NT2/D1 (cell line): Measurements from ENCODE around the gene KRTAP4-6.
"Not testable (repeated sequence)": the region's sequence is repeated elsewhere in the genome, so short reads cannot be mapped to it uniquely, and the experiment has no call there.

Source experiments
- DNase-seq: peaks from one replicate; pipeline ENCODE4 v3.0.0-alpha.2; 2011; ENCODE audit warnings: low read depth, low spot score
- H3K27me3 ChIP-seq: 2 replicates; pipeline ENCODE4 v1.6.0; 2011; ENCODE audit warnings: mild to moderate bottlenecking; ENCODE audit not compliant: insufficient read length, insufficient read depth
- H3K36me3 ChIP-seq: 2 replicates; pipeline ENCODE4 v1.6.1; 2011; ENCODE audit warnings: mild to moderate bottlenecking, low read length, mixed read lengths; ENCODE audit not compliant: insufficient read depth, insufficient read length
- H3K4me1 ChIP-seq: 2 replicates; pipeline ENCODE4 v1.5.1; 2011; ENCODE audit not compliant: insufficient read depth, insufficient read length
- H3K4me3 ChIP-seq: 2 replicates; pipeline ENCODE4 v1.5.1; 2011; ENCODE audit warnings: low read depth; ENCODE audit not compliant: insufficient read length
- H3K9ac ChIP-seq: 2 replicates; pipeline ENCODE4 v1.6.0; 2011; ENCODE audit warnings: low read depth; ENCODE audit not compliant: insufficient read length
- H3K9me3 ChIP-seq: 2 replicates; pipeline ENCODE4 v1.5.1; 2011; ENCODE audit warnings: mild to moderate bottlenecking, low read length; ENCODE audit not compliant: insufficient read depth
- SUZ12 ChIP-seq: IDR thresholded peaks from 2 replicates; pipeline ENCODE4 v1.6.1; 2011; ENCODE audit not compliant: insufficient read length, insufficient read depth; ENCODE audit errors: extremely low read depth
- YY1 ChIP-seq: IDR thresholded peaks from 2 replicates; pipeline ENCODE4 v1.6.1; 2011; ENCODE audit not compliant: insufficient read length, insufficient read depth
- ZNF274 ChIP-seq: IDR thresholded peaks from 2 replicates; pipeline ENCODE4 v1.6.1; 2011; ENCODE audit warnings: mild to moderate bottlenecking, low read depth, low read length

Gene KRTAP4-6

DNA sequence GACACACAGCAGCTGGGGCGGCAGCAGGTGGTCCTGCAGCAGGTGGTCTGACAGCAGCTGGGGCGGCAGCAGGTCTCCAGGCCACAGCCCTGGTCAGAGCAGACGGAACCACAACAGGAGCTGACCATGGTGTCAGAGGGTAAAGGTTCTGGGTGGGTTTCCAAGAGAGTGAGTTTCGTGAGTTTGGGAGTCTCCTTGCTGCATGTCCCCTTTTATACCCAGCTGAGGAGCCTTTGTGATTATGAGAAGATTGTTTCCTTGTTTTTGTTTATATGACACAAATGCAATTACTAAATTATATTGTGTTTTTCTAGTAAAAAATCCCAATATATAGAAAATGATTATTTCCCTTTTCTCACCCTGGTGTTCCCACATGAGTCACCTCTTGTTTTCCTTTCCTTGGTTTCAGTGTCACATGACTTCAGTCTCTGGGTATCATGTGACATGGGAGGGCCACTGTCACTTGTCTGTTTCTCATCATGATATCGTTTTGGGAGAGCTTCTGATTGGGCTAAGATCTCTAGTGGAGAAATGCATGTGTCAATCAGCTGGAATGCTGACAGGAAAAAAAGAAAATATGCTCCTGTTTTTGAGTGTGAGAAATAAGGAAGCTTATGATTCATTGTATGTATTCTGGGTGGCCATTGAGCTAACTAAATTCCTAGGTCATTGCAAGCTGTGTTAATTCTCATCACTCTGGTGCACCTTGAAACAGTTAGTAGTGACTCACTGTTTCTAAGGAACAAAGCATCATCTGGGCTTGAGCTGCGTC lies at the start of gene KRTAP4-6:
Gene KRTAP4-6, minus strand, starts transcription at position 185 of the 772 bp plus-strand sequence. Its CDS starts 57 bp downstream, at position 128.
- DNase-seq = no peak
- Histone ChIP-seq H3K9me3 (peaks cover 21% of the 10 kb centered on the region), H3K9ac (no peak within 1 kb of the TSS), H3K36me3 (no peaks in the 10 kb centered on the region), H3K4me3 (no peak within 1 kb of the TSS), H3K27me3 (no peaks in the 10 kb centered on the region), H3K4me1 (no peaks in the 10 kb centered on the region)
- TF ChIP-seq SUZ12 (no peak), YY1 (no peak), ZNF274 (no peak)

DNA sequence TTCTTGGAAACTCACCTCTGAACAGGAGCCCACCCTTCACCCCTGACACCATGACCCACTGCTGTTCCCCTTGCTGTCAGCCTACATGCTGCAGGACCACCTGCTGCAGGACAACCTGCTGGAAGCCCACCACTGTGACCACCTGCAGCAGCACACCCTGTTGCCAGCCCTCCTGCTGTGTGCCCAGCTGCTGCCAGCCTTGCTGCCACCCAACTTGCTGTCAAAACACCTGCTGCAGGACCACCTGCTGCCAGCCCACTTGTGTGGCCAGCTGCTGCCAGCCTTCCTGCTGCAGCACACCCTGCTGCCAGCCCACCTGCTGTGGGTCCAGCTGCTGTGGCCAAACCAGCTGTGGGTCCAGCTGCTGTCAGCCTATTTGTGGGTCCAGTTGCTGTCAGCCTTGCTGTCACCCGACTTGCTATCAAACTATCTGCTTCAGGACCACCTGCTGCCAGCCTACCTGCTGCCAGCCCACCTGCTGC lies 49.5 kb upstream of the KRTAP4-6 start, which contains the start of gene KRTAP9-1:
Gene KRTAP9-1, plus strand, starts transcription at position 51 of the 482 bp plus-strand sequence. Its CDS starts 0 bp downstream, at position 51.
- H3K4me3 ChIP-seq, H3K4me1 ChIP-seq, DNase-seq, H3K27me3 ChIP-seq, H3K9ac ChIP-seq, H3K36me3 ChIP-seq, H3K9me3 ChIP-seq: not testable (repeated sequence)

DNA sequence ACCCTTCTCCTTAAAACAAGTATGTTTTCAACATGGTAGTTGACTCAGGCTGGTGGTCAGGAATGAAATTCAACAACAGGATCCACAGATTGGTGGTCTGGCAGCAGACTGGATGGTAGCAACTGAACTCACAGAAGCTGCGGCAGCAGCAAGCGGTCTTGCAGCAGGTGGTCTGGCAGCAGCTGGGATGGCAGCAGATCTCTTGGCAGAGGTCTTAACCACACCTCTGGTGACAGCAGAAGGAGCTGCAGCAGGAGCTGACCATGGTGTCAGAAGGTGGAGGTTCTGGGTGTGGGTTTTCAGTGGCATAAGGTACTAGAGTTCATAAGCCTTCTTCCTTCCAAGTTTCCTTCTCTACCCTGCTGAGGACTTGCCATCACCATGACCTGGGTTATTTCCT lies 46.5 kb upstream of the KRTAP4-6 start:
- H3K4me1 ChIP-seq = no peaks in the 10 kb centered on the region
- TF ChIP-seq ZNF274 = no peak
- TF ChIP-seq YY1 = no peak
- TF ChIP-seq SUZ12 = no peak
- no peak overlapping the region for H3K9ac ChIP-seq
- no peaks in the 10 kb centered on the region for H3K9me3 ChIP-seq
- H3K4me3 ChIP-seq = no peak overlapping the region
- no peak for DNase-seq
- H3K36me3 ChIP-seq = no peaks in the 10 kb centered on the region
- no peaks in the 10 kb centered on the region for H3K27me3 ChIP-seq

DNA sequence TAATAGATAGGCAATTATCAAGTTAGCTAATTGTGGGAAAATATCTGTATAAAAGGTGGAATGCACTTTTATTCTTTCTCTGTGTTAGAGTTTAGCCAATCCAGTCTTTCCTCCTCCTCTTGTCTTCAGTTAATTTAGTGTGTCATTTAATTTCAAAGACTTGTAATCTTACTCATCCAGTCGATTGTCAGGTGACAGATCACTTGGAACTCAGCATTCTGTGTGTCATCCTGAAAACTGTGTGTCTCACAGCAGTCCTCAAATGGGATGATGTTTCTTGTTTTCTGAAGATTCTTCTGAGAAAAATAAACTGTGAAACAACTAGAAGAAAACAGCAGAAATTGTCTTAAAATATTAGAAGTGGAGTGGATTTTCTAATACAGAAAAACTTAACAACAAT lies 44.7 kb upstream of the KRTAP4-6 start:
- H3K9me3 ChIP-seq = no peaks in the 10 kb centered on the region
- no peaks in the 10 kb centered on the region for H3K4me1 ChIP-seq
- no peak for DNase-seq
- H3K27me3 ChIP-seq = no peaks in the 10 kb centered on the region
- TF ChIP-seq YY1 = no peak
- no peak for TF ChIP-seq SUZ12
- TF ChIP-seq ZNF274 = no peak
- no peaks in the 10 kb centered on the region for H3K36me3 ChIP-seq
- H3K9ac ChIP-seq = no peak overlapping the region
- H3K4me3 ChIP-seq = no peak overlapping the region

GRCh38 chr17:41184480-41184961 lies 44.2 kb upstream of the KRTAP4-6 start, which contains the start of gene KRTAP4-1:
Gene KRTAP4-1 (minus strand): TSS chr17:41184911. CDS start chr17:41184854, 57 bp downstream.
- Histone ChIP-seq H3K4me1 (no peaks in the 10 kb centered on the region), H3K9me3 (no peaks in the 10 kb centered on the region), H3K4me3 (no peak within 1 kb of the TSS), H3K9ac (no peak within 1 kb of the TSS), H3K36me3 (no peaks in the 10 kb centered on the region), H3K27me3 (no peaks in the 10 kb centered on the region)
- DNase-seq = no peak
- TF ChIP-seq ZNF274 (no peak), SUZ12 (no peak), YY1 (no peak)

- no peak overlapping the region for H3K9ac ChIP-seq
- H3K36me3 ChIP-seq = no peaks in the 10 kb centered on the region
- H3K4me1 ChIP-seq = no peaks in the 10 kb centered on the region
- TF ChIP-seq ZNF274 (no peak), YY1 (no peak), SUZ12 (no peak)
- H3K4me3 ChIP-seq = no peak overlapping the region
- H3K9me3 ChIP-seq = no peaks in the 10 kb centered on the region
- no peaks in the 10 kb centered on the region for H3K27me3 ChIP-seq
- no peak for DNase-seq
Measured at GRCh38 chr17:41178843-41179616, 38.7 kb upstream of the KRTAP4-6 start.

DNA sequence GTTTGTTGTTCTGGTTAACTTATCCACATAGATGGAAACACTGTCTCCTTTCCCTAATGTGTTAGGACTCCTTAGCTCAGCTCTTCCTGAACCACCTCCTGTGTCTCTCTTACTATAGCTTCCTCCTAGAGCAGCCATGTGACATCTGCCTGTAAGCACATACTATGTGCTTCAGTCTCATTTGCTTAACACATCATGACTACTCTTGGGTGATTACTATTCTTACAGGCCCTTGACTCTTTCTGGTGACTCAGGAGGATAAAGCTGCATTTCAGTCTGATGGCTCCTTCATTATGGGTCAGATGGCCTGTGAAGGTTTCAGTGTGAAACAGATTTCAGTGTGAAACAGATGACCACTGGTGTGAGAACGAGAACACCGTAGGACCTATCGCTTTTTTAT lies 38.0 kb upstream of the KRTAP4-6 start:
- H3K9me3 ChIP-seq = no peaks in the 10 kb centered on the region
- H3K4me3 ChIP-seq = no peak overlapping the region
- no peaks in the 10 kb centered on the region for H3K27me3 ChIP-seq
- no peak overlapping the region for H3K9ac ChIP-seq
- H3K36me3 ChIP-seq = no peaks in the 10 kb centered on the region
- no peaks in the 10 kb centered on the region for H3K4me1 ChIP-seq
- DNase-seq = no peak
- TF ChIP-seq YY1 = no peak
- no peak for TF ChIP-seq SUZ12
- no peak for TF ChIP-seq ZNF274
